CD8-positive, alpha-beta memory T cell (primary cell): Measurements from ENCODE around the gene ETNPPL. TPM values are rescaled to one million over a fixed set of nuclear protein-coding genes. Genes with fewer than 3 reads are reported as not detected.

ENCODE experiments used
- CTCF ChIA-PET: fragments of 350-600 bp; sonication (Branson Sonifier 250); formaldehyde crosslinking; loops from one replicate; lab custom pipeline; 2021; ENCODE audit warnings: antibody characterized with exemption; lab: Charles Lee
- POLR2A ChIA-PET: fragments of 350-600 bp; sonication (Branson Sonifier 250); formaldehyde crosslinking; loops from one replicate; lab custom pipeline; 2021; ENCODE audit warnings: antibody characterized with exemption; lab: Charles Lee
- DNase-seq, 5 donors: peaks; one replicate each; pipeline versions ENCODE4 v3.0.0 to v3.0.0-alpha.2; 2020 to 2022; ENCODE audit warnings: mixed read lengths in 1 of 5
- H3K27ac ChIP-seq: one replicate; pipeline ENCODE4 v1.7.0; 2013; ENCODE audit warnings: low read depth, mild to moderate bottlenecking, low read length, moderate library complexity
- H3K27me3 ChIP-seq: 2 replicates; pipeline ENCODE4 v1.7.0; 2013; ENCODE audit warnings: low read length, mild to moderate bottlenecking; ENCODE audit not compliant: insufficient read depth, poor library complexity, severe bottlenecking
- H3K36me3 ChIP-seq: 2 replicates; pipeline ENCODE4 v1.7.0; 2013; ENCODE audit warnings: mild to moderate bottlenecking, low read length, moderate library complexity; ENCODE audit not compliant: insufficient read depth
- H3K4me1 ChIP-seq: 2 replicates; pipeline ENCODE4 v1.7.0; 2013; ENCODE audit warnings: mild to moderate bottlenecking, low read length, moderate library complexity; ENCODE audit not compliant: insufficient read depth
- H3K4me3 ChIP-seq: 2 replicates; pipeline ENCODE4 v1.7.0; 2013; ENCODE audit warnings: mild to moderate bottlenecking, low read length
- H3K9me3 ChIP-seq: 2 replicates; pipeline ENCODE4 v1.7.0; 2013; ENCODE audit warnings: mild to moderate bottlenecking, low read length
- H3K27ac Mint-ChIP-seq, 8 donors: one replicate each; pipeline ENCODE4 v1.8.0; 2020 to 2021; ENCODE audit warnings: mixed read lengths in 8 of 8, mild to moderate bottlenecking in 6 of 8, inconsistent platforms in 3 of 8, moderate library complexity in 3 of 8
- H3K27me3 Mint-ChIP-seq, 2 donors: one replicate each; pipeline ENCODE4 v1.8.0; 2020 to 2021; ENCODE audit warnings: mixed read lengths in 2 of 2, mild to moderate bottlenecking in 1 of 2, moderate library complexity in 1 of 2
- H3K36me3 Mint-ChIP-seq, 3 donors: one replicate each; pipeline ENCODE4 v1.8.0; 2020 to 2021; ENCODE audit warnings: mixed read lengths in 3 of 3, inconsistent platforms in 1 of 3, mild to moderate bottlenecking in 1 of 3
- H3K4me1 Mint-ChIP-seq, 3 donors: one replicate each; pipeline ENCODE4 v1.8.0; 2020 to 2021; ENCODE audit warnings: mixed read lengths in 3 of 3, inconsistent platforms in 1 of 3, mild to moderate bottlenecking in 1 of 3
- H3K4me3 Mint-ChIP-seq, 7 donors: one replicate each; pipeline ENCODE4 v1.8.0; 2020 to 2021; ENCODE audit warnings: mixed read lengths in 7 of 7, mild to moderate bottlenecking in 6 of 7, moderate library complexity in 4 of 7, inconsistent platforms in 2 of 7
- H3K9me3 Mint-ChIP-seq, 5 donors: one replicate each; pipeline ENCODE4 v1.8.0; 2020 to 2022; ENCODE audit warnings: mixed read lengths in 5 of 5, mild to moderate bottlenecking in 3 of 5, moderate library complexity in 2 of 5, inconsistent platforms in 1 of 5
- polyA plus RNA-seq: library from polyadenylated mRNA; unstranded; fragments of 300-500 nt; fragmentation: Illumina TruSeq; gene quantifications from one replicate; pipeline ENCODE4 v1.2.3, GENCODE V29; 2021
- total RNA-seq, 2 experiments: library from RNA; stranded (reverse); gene quantifications; one replicate each; pipeline ENCODE4 v1.2.3, GENCODE V29; 2021

ETNPPL gene
- total RNA-seq = not detected
- not detected for polyA plus RNA-seq

- Histone ChIP-seq H3K36me3 (no peaks in the 10 kb centered on the region), H3K27ac (no peak within 1 kb of the TSS), H3K4me1 (peaks cover 6% of the 10 kb centered on the region), H3K9me3 (no peaks in the 10 kb centered on the region), H3K27me3 (peaks cover 19% of the 10 kb centered on the region), H3K4me3 (peak within 1 kb of the TSS; percentile 53)
- Mint-ChIP-seq H3K36me3 (peaks cover 0 to 4% (median 0%) of the 10 kb centered on the region in 3 donors), H3K4me1 (peaks cover 13 to 19% (median 16%) of the 10 kb centered on the region in 3 donors), H3K27ac (peak within 1 kb of the TSS in 1 of 8 donors; percentile 61), H3K27me3 (peaks cover 26 to 73% of the 10 kb centered on the region in 2 donors), H3K4me3 (peak within 1 kb of the TSS; percentile 70 to 83 (median 73)), H3K9me3 (peaks cover 0 to 4% (median 0%) of the 10 kb centered on the region in 5 donors)
- ChIA-PET CTCF (no interaction called here), POLR2A (no interaction called here)
- peak in 1 of 5 donors; percentile 32 for DNase-seq
Measured at GRCh38 chr4:108762559-108763225, at the start of gene ETNPPL. Gene ETNPPL, minus strand, starts transcription at chr4:108763053. Its CDS starts 155 bp downstream, at chr4:108762898.

GRCh38 chr4:108811486-108811885 is 48.6 kb upstream of the ETNPPL start:
- no peaks in the 10 kb centered on the region for H3K4me1 ChIP-seq
- no peaks in the 10 kb centered on the region for H3K36me3 ChIP-seq
- Mint-ChIP-seq H3K4me3 (no peak overlapping the region), H3K36me3 (no peaks in the 10 kb centered on the region), H3K27me3 (peaks cover 2 to 29% of the 10 kb centered on the region in 2 donors), H3K9me3 (peaks cover 0 to 6% (median 0%) of the 10 kb centered on the region in 5 donors), H3K27ac (no peak overlapping the region), H3K4me1 (no peaks in the 10 kb centered on the region)
- ChIA-PET POLR2A (no interaction called here), CTCF (no interaction called here)
- H3K4me3 ChIP-seq = no peak overlapping the region
- H3K9me3 ChIP-seq = no peaks in the 10 kb centered on the region
- DNase-seq = no peak
- no peaks in the 10 kb centered on the region for H3K27me3 ChIP-seq
- H3K27ac ChIP-seq = no peak overlapping the region

- H3K27me3 Mint-ChIP-seq = peaks cover 2 to 27% of the 10 kb centered on the region in 2 donors
- no peak overlapping the region for H3K27ac Mint-ChIP-seq
- H3K36me3 Mint-ChIP-seq = no peaks in the 10 kb centered on the region
- peaks cover 0 to 6% (median 0%) of the 10 kb centered on the region in 5 donors for H3K9me3 Mint-ChIP-seq
- H3K36me3 ChIP-seq = no peaks in the 10 kb centered on the region
- no peak overlapping the region for H3K4me3 ChIP-seq
- no peaks in the 10 kb centered on the region for H3K4me1 ChIP-seq
- no peaks in the 10 kb centered on the region for H3K27me3 ChIP-seq
- no peaks in the 10 kb centered on the region for H3K4me1 Mint-ChIP-seq
- CTCF ChIA-PET = no interaction called here
- H3K27ac ChIP-seq = no peak overlapping the region
- no peaks in the 10 kb centered on the region for H3K9me3 ChIP-seq
- H3K4me3 Mint-ChIP-seq = no peak overlapping the region
- no peak for DNase-seq
- POLR2A ChIA-PET = no interaction called here
Measured at GRCh38 chr4:108810087-108810486, 47.2 kb upstream of the ETNPPL start.

- H3K4me1 ChIP-seq = no peaks in the 10 kb centered on the region
- Mint-ChIP-seq H3K4me1 (no peaks in the 10 kb centered on the region), H3K27ac (peak overlapping the region in 1 of 8 donors; percentile 36), H3K27me3 (peaks cover 0 to 8% of the 10 kb centered on the region in 2 donors), H3K36me3 (no peaks in the 10 kb centered on the region), H3K4me3 (no peak overlapping the region), H3K9me3 (peaks cover 0 to 4% (median 0%) of the 10 kb centered on the region in 5 donors)
- no peak for DNase-seq
- no peak overlapping the region for H3K4me3 ChIP-seq
- ChIA-PET CTCF (no interaction called here), POLR2A (no interaction called here)
- H3K9me3 ChIP-seq = no peaks in the 10 kb centered on the region
- H3K27ac ChIP-seq = no peak overlapping the region
- no peaks in the 10 kb centered on the region for H3K27me3 ChIP-seq
- no peaks in the 10 kb centered on the region for H3K36me3 ChIP-seq
Measured at GRCh38 chr4:108804648-108805273, 41.9 kb upstream of the ETNPPL start.

- Mint-ChIP-seq H3K27ac (no peak overlapping the region), H3K4me1 (no peaks in the 10 kb centered on the region), H3K27me3 (no peaks in the 10 kb centered on the region), H3K9me3 (no peaks in the 10 kb centered on the region), H3K36me3 (no peaks in the 10 kb centered on the region), H3K4me3 (no peak overlapping the region)
- H3K36me3 ChIP-seq = no peaks in the 10 kb centered on the region
- no peak overlapping the region for H3K4me3 ChIP-seq
- no peaks in the 10 kb centered on the region for H3K9me3 ChIP-seq
- H3K27ac ChIP-seq = no peak overlapping the region
- no peak for DNase-seq
- ChIA-PET CTCF (no interaction called here), POLR2A (no interaction called here)
- no peaks in the 10 kb centered on the region for H3K4me1 ChIP-seq
- no peaks in the 10 kb centered on the region for H3K27me3 ChIP-seq
Measured at GRCh38 chr4:108799306-108799705, 36.5 kb upstream of the ETNPPL start.

GRCh38 chr4:108796173-108796572 is 33.3 kb upstream of the ETNPPL start:
- POLR2A ChIA-PET = no interaction called here
- no peaks in the 10 kb centered on the region for H3K36me3 ChIP-seq
- peaks cover 0 to 3% of the 10 kb centered on the region in 2 donors for H3K27me3 Mint-ChIP-seq

GRCh38 chr4:108795733-108796132 is 32.9 kb upstream of the ETNPPL start:
- no peaks in the 10 kb centered on the region for H3K27me3 ChIP-seq
- Mint-ChIP-seq H3K27ac (no peak overlapping the region), H3K36me3 (no peaks in the 10 kb centered on the region), H3K4me1 (no peaks in the 10 kb centered on the region), H3K27me3 (peaks cover 3% of the 10 kb centered on the region in 2 donors), H3K9me3 (no peaks in the 10 kb centered on the region), H3K4me3 (no peak overlapping the region)
- no peaks in the 10 kb centered on the region for H3K36me3 ChIP-seq
- H3K4me3 ChIP-seq = no peak overlapping the region
- no peak for DNase-seq
- ChIA-PET CTCF (no interaction called here), POLR2A (no interaction called here)
- no peaks in the 10 kb centered on the region for H3K4me1 ChIP-seq
- no peak overlapping the region for H3K27ac ChIP-seq
- H3K9me3 ChIP-seq = no peaks in the 10 kb centered on the region

More at GRCh38 chr4:108796173-108796572, 33.3 kb upstream of the ETNPPL start:
- CTCF ChIA-PET = no interaction called here
- Mint-ChIP-seq H3K4me3 (no peak overlapping the region), H3K9me3 (no peaks in the 10 kb centered on the region), H3K4me1 (no peaks in the 10 kb centered on the region), H3K36me3 (no peaks in the 10 kb centered on the region), H3K27ac (no peak overlapping the region)
- Histone ChIP-seq H3K9me3 (no peaks in the 10 kb centered on the region), H3K4me1 (no peaks in the 10 kb centered on the region), H3K27ac (no peak overlapping the region), H3K4me3 (no peak overlapping the region), H3K27me3 (no peaks in the 10 kb centered on the region)
- DNase-seq = no peak

- Mint-ChIP-seq H3K27me3 (peaks cover 3 to 7% of the 10 kb centered on the region in 2 donors), H3K9me3 (no peaks in the 10 kb centered on the region), H3K4me3 (no peak overlapping the region), H3K36me3 (no peaks in the 10 kb centered on the region), H3K4me1 (no peaks in the 10 kb centered on the region), H3K27ac (no peak overlapping the region)
- ChIA-PET CTCF (interaction anchor here (0.9 kb wide), 1 partner anchor 16 kb away, joined by 3 read pairs; no protein-coding TSS in a partner anchor), POLR2A (no interaction called here)
- no peaks in the 10 kb centered on the region for H3K4me1 ChIP-seq
- no peaks in the 10 kb centered on the region for H3K27me3 ChIP-seq
- DNase-seq = no peak
- no peak overlapping the region for H3K27ac ChIP-seq
- H3K36me3 ChIP-seq = no peaks in the 10 kb centered on the region
- no peaks in the 10 kb centered on the region for H3K9me3 ChIP-seq
- H3K4me3 ChIP-seq = no peak overlapping the region
Measured at GRCh38 chr4:108794136-108794535, 31.3 kb upstream of the ETNPPL start.
